Measurements from ENCODE around the gene STAT4. TPM values are rescaled to one million over a fixed set of nuclear protein-coding genes. Genes with fewer than 3 reads are reported as not detected.

Gene STAT4
- total and polyA plus RNA-seq, 4 donors, result 2.5 to 11.5 (median 5.6) TPM

GRCh38 chr2:191158193-191158592 is 7.4 kb upstream of the STAT4 start:
- Histone ChIP-seq H3K4me3 (no peak overlapping the region), H3K4me1 (ENCODE audit: control insufficient read depth in 5 of 5, insufficient read depth in 5 of 5, low read length in 5 of 5) (peaks cover 0 to 14% (median 0%) of the 10 kb centered on the region in 5 donors), H3K27me3 (ENCODE audit: control insufficient read depth in 3 of 3, insufficient read depth in 3 of 3, low read length in 2 of 3) (no peaks in the 10 kb centered on the region), H3K36me3 (ENCODE audit: control insufficient read depth in 4 of 4, insufficient read depth in 4 of 4, low read length in 4 of 4) (peaks cover 0 to 2% (median 0%) of the 10 kb centered on the region in 4 donors), H3K27ac (ENCODE audit: low read depth in 1 of 2, low read length in 1 of 2) (no peak overlapping the region), H3K9me3 (ENCODE audit: control insufficient read depth in 4 of 4, insufficient read depth in 3 of 4, low read length in 3 of 4) (no peaks in the 10 kb centered on the region), H3K9ac (ENCODE audit: insufficient read depth in 1 of 2, low read length in 2 of 2) (no peak overlapping the region)
- TF ChIP-seq CTCF (IDR thresholded peaks at IDR 0.05; ENCODE audit: control extremely low read depth, extremely low read depth), result no peak
- ATAC-seq (ENCODE audit: insufficient read depth, low FRiP score) (peak; percentile 66), DNase-seq (no peak)
- WGBS, 2 donors, result 33 to 41% methylated on average over 2 of the region's 2 CpGs

GRCh38 chr2:191155608-191156071 is 4.8 kb upstream of the STAT4 start:
- DNase-seq, result peak in 2 of 3 donors; percentile 42 to 62
- 29 to 47% methylated on average over 1 of the region's 1 CpG for WGBS, 2 donors
- ATAC-seq (ENCODE audit: insufficient read depth, low FRiP score), result no peak

GRCh38 chr2:191153716-191154115 is 2.9 kb upstream of the STAT4 start:
- Histone ChIP-seq H3K4me3 (no peak overlapping the region), H3K9ac (ENCODE audit: insufficient read depth in 1 of 2, low read length in 2 of 2) (no peak overlapping the region), H3K9me3 (ENCODE audit: control insufficient read depth in 4 of 4, insufficient read depth in 3 of 4, low read length in 3 of 4) (no peaks in the 10 kb centered on the region), H3K4me1 (ENCODE audit: control insufficient read depth in 5 of 5, insufficient read depth in 5 of 5, low read length in 5 of 5) (peaks cover 0 to 32% (median 0%) of the 10 kb centered on the region in 5 donors), H3K27ac (ENCODE audit: low read depth in 1 of 2, low read length in 1 of 2) (no peak overlapping the region), H3K27me3 (ENCODE audit: control insufficient read depth in 3 of 3, insufficient read depth in 3 of 3, low read length in 2 of 3) (peaks cover 0 to 11% (median 0%) of the 10 kb centered on the region in 3 donors), H3K36me3 (ENCODE audit: control insufficient read depth in 4 of 4, insufficient read depth in 4 of 4, low read length in 4 of 4) (peaks cover 0 to 2% (median 0%) of the 10 kb centered on the region in 4 donors)
- WGBS, 2 donors, result 83 to 85% methylated on average over 2 of the region's 2 CpGs
- TF ChIP-seq CTCF (IDR thresholded peaks at IDR 0.05; ENCODE audit: control extremely low read depth, extremely low read depth), result no peak
- DNase-seq (peak in 1 of 3 donors; percentile 83), ATAC-seq (ENCODE audit: insufficient read depth, low FRiP score) (no peak)

More at GRCh38 chr2:191155608-191156071, 4.8 kb upstream of the STAT4 start:
- H3K27ac ChIP-seq (ENCODE audit: low read depth in 1 of 2, low read length in 1 of 2), result no peak overlapping the region
- TF ChIP-seq CTCF (IDR thresholded peaks at IDR 0.05; ENCODE audit: control extremely low read depth, extremely low read depth), result no peak
- H3K4me3 ChIP-seq, result no peak overlapping the region
- no peak overlapping the region for H3K9ac ChIP-seq (ENCODE audit: insufficient read depth in 1 of 2, low read length in 2 of 2)
- H3K4me1 ChIP-seq (ENCODE audit: control insufficient read depth in 5 of 5, insufficient read depth in 5 of 5, low read length in 5 of 5), result peaks cover 0 to 27% (median 0%) of the 10 kb centered on the region in 5 donors
- H3K27me3 ChIP-seq (ENCODE audit: control insufficient read depth in 3 of 3, insufficient read depth in 3 of 3, low read length in 2 of 3), result no peaks in the 10 kb centered on the region
- peaks cover 0 to 2% (median 0%) of the 10 kb centered on the region in 4 donors for H3K36me3 ChIP-seq (ENCODE audit: control insufficient read depth in 4 of 4, insufficient read depth in 4 of 4, low read length in 4 of 4)
- H3K9me3 ChIP-seq (ENCODE audit: control insufficient read depth in 4 of 4, insufficient read depth in 3 of 4, low read length in 3 of 4), result no peaks in the 10 kb centered on the region
